Measurements from ENCODE around the gene TBC1D10A. TPM values are rescaled to one million over a fixed set of nuclear protein-coding genes. Genes with fewer than 3 reads are reported as not detected.

The TBC1D10A gene
- total RNA-seq, 1 experiment from 2014 or later: 18.6 TPM

- peaks cover 66 to 92% of the 10 kb centered on the region in 2 experiments for H3K4me1 ChIP-seq (ENCODE audit: control insufficient read depth in 1 of 2, insufficient read depth in 2 of 2, low read length in 2 of 2)
- H3K79me2 ChIP-seq (ENCODE audit: insufficient read depth, low read length): no peaks in the 10 kb centered on the region
- peak overlapping the region; percentile 52 for H3K4me2 ChIP-seq (ENCODE audit: low read length)
- H3K4me3 ChIP-seq (replicated peaks in 1 of 2; ENCODE audit: low read depth in 1 of 2, low read length in 2 of 2): peak overlapping the region in 1 of 2 experiments; percentile 5; a peak in 1 of 4 replicates
- intact Hi-C loops (cut with micrococcal nuclease): no loop called here
- no peaks in the 10 kb centered on the region; a peak in 1 of 4 replicates for H3K36me3 ChIP-seq (ENCODE audit: control insufficient read depth in 1 of 2, insufficient read depth in 2 of 2, low read length in 2 of 2)
- no peaks in the 10 kb centered on the region for H3K9me2 ChIP-seq (ENCODE audit: insufficient read depth)
- no peaks in the 10 kb centered on the region for H3K27me3 ChIP-seq (ENCODE audit: insufficient read depth, low read length)
- ChIA-PET RAD21 (ENCODE audit: low non-redundant PET in 1 of 2, low total read pairs in 2 of 2, uncharacterized antibody in 2 of 2, unreplicated experiment in 2 of 2) (no interaction called here), CTCF (no interaction called here), POLR2A (interaction anchor here (2.3 kb wide), 1 partner anchor 22 kb away, joined by 7 read pairs; the partner anchor contains the start of gene TBC1D10A)
- H3K27ac ChIP-seq (ENCODE audit: low read depth, low read length): peak overlapping the region; percentile 86
- H3K9ac ChIP-seq (ENCODE audit: low read length): peak overlapping the region; percentile 2; the same call in 1 of the 2 replicates
- H2AFZ ChIP-seq (ENCODE audit: low read depth, low read length, poor library complexity, severe bottlenecking): no peak overlapping the region
- peak; percentile 44 for ATAC-seq
- no peaks in the 10 kb centered on the region for H3K9me3 ChIP-seq (ENCODE audit: control insufficient read depth in 1 of 2, insufficient read depth in 1 of 2, low read depth in 1 of 2, low read length in 2 of 2)
- TF ChIP-seq EZH2 (IDR thresholded peaks at IDR 0.05) (no peak), JUND (IDR thresholded peaks at IDR 0.05) (no peak), TCF7L2 (IDR thresholded peaks at IDR 0.05; ENCODE audit: borderline replicate concordance, extremely low read depth, insufficient read depth, insufficient read length) (no peak), REST (IDR thresholded peaks at IDR 0.05; ENCODE audit: low read depth) (no peak), SRF (IDR thresholded peaks at IDR 0.05; ENCODE audit: low read depth) (no peak), ZNF274 (IDR thresholded peaks at IDR 0.05; ENCODE audit: low read depth, low read length) (no peak), EGR1 (IDR thresholded peaks at IDR 0.05; ENCODE audit: low read depth) (no peak), SP1 (IDR thresholded peaks at IDR 0.05; ENCODE audit: low read depth) (no peak), ZFX (IDR thresholded peaks at IDR 0.05) (no peak), SIN3A (IDR thresholded peaks at IDR 0.05; ENCODE audit: low read depth) (no peak), FOSL1 (IDR thresholded peaks at IDR 0.05; ENCODE audit: low read depth) (no peak), ZBTB33 (IDR thresholded peaks at IDR 0.05; ENCODE audit: extremely low read depth, insufficient replicate concordance, low read length) (no peak), CTCF (IDR thresholded peaks at IDR 0.05 in 2 of 3, conservative IDR thresholded peaks at IDR 0.05 in 1 of 3; ENCODE audit: borderline replicate concordance in 1 of 3, insufficient read depth in 1 of 3, low read depth in 2 of 3, low read length in 2 of 3) (no peak), RAD21 (IDR thresholded peaks at IDR 0.05; ENCODE audit: low read depth) (no peak), MAX (IDR thresholded peaks at IDR 0.05) (no peak), EZH2phosphoT487 (IDR thresholded peaks at IDR 0.05; ENCODE audit: borderline replicate concordance) (no peak), POLR2AphosphoS5 (IDR thresholded peaks at IDR 0.05; ENCODE audit: low read depth, low read length) (no peak), YY1 (IDR thresholded peaks at IDR 0.05; ENCODE audit: extremely low read depth, insufficient replicate concordance, low read depth, low read length) (no peak), CEBPB (IDR thresholded peaks at IDR 0.05; ENCODE audit: low read depth) (no peak)
- BruUV-seq (replicated peaks): no TSS peak
- H4K20me1 ChIP-seq (ENCODE audit: insufficient read depth): no peaks in the 10 kb centered on the region
- no peak for DNase-seq (ENCODE audit: low read depth, low spot score)
These were observed 21.2 kb downstream of the TBC1D10A start for GRCh38 chr22:30305519-30305905.

Data from HCT116 (cell line).